Thyroid gland (tissue), 4 donors: Measurements from ENCODE around the gene NF1.

Experiments used
- POLR2A ChIP-seq, 2 donors: fragments of 450-650 bp; IDR thresholded peaks; one replicate each; pipeline ENCODE4 v1.6.1; 2017; ENCODE audit warnings: antibody characterized with exemption in 2 of 2, mild to moderate bottlenecking in 2 of 2, moderate library complexity in 1 of 2
- TF ChIP-seq, protein P1 (sequence below), 6 experiments: fragments of 200-600 bp in 3 of 6; fragments of 450-650 bp in 3 of 6; sonication (generic) in 3 of 6; IDR thresholded peaks; one replicate each; pipeline ENCODE4 v1.5.1; 2016 to 2019; ENCODE audit warnings: antibody characterized with exemption in 6 of 6, mild to moderate bottlenecking in 2 of 6, inconsistent platforms in 1 of 6, moderate library complexity in 1 of 6

DNA sequence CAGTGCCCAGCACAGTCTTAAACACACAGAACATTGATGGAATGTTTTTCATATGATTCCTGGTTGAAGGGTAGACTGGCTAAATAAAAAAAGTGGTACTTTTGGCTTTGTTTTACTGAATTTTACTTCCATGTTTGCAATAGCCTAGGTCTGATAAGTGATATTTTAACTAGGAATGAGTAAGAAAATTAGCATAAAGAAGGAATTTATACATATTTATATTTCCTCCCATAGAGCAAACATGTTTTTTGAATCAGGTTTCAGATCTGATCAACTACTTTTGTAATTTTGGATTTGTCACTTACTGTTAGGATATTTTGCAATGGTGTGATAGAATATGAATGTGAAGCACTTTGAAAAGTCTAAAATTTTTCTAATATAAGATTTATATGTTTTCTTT is 7.2 kb downstream of the NF1 start:
- TF ChIP-seq, protein P1, sequence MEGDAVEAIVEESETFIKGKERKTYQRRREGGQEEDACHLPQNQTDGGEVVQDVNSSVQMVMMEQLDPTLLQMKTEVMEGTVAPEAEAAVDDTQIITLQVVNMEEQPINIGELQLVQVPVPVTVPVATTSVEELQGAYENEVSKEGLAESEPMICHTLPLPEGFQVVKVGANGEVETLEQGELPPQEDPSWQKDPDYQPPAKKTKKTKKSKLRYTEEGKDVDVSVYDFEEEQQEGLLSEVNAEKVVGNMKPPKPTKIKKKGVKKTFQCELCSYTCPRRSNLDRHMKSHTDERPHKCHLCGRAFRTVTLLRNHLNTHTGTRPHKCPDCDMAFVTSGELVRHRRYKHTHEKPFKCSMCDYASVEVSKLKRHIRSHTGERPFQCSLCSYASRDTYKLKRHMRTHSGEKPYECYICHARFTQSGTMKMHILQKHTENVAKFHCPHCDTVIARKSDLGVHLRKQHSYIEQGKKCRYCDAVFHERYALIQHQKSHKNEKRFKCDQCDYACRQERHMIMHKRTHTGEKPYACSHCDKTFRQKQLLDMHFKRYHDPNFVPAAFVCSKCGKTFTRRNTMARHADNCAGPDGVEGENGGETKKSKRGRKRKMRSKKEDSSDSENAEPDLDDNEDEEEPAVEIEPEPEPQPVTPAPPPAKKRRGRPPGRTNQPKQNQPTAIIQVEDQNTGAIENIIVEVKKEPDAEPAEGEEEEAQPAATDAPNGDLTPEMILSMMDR (IDR thresholded peaks at IDR 0.05) = no peak
- no peak for TF ChIP-seq POLR2A (IDR thresholded peaks at IDR 0.05)
